ENCODE data around the gene ZNF30. TPM values are rescaled to one million over a fixed set of nuclear protein-coding genes. Genes with fewer than 3 reads are reported as not detected.
"Not testable (repeated sequence)": the region's sequence is repeated elsewhere in the genome, so short reads cannot be mapped to it uniquely, and the experiment has no call there.

The ZNF30 gene
- total and polyA plus RNA-seq, 2 of the 4 experiments (the other 2 are of a cell fraction) = 1.3 to 2.9 TPM

DNA sequence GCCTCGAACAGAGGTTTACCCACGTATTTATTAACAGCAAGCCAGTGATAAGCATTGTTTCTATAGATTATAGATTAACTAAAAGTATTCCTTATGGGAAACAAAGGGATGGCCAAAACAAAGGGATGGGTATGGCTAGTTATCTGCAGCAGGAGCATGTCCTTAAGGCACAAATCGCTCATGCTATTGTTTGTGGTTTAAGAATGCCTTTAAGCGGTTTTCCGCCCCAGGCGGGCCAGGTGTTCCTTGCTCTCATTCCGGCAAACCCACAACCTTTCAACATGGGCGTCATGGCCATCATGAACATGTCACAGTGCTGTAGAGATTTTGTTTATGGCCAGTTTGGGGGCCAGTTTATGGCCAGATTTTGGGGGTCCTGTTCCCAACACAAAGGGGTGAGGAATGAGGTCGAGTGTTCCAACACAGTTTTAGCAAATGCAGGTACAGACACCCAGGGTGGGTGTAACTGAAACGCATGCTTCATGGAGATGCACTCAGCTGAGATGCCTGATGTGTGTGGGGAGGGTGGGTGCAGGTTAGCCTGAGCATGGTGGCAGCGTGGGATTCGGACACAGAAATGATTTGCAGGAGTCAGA lies 43.6 kb downstream of the ZNF30 start:
- DNase-seq; H3K4ac ChIP-seq (ENCODE audit: low read depth, low read length); POLR2A ChIA-PET (ENCODE audit: unreplicated experiment); H3K27ac ChIP-seq (ENCODE audit: insufficient read depth, low read length); H3K4me3 ChIP-seq (ENCODE audit: insufficient read depth, low read depth, low read length); H4K8ac ChIP-seq (ENCODE audit: low read depth in 2 of 2, low read length in 2 of 2); in situ Hi-C loops (cut with MboI; ENCODE audit: low sequenced_read_pairs); H4K5ac ChIP-seq (ENCODE audit: low read depth, low read length); H2BK5ac ChIP-seq (ENCODE audit: low read depth, low read length, poor library complexity, severe bottlenecking); H3K56ac ChIP-seq (ENCODE audit: extremely low read depth, insufficient read depth, low read length); H3K36me3 ChIP-seq (ENCODE audit: control insufficient read depth, insufficient read depth, low read length); H3K4me2 ChIP-seq (ENCODE audit: low read depth, low read length); H3K14ac ChIP-seq (replicated peaks; ENCODE audit: low read depth, low read length); H2AK5ac ChIP-seq (ENCODE audit: low read depth, low read length); H3K27me3 ChIP-seq (ENCODE audit: control insufficient read depth, insufficient read depth, low read length); H2AFZ ChIP-seq (replicated peaks; ENCODE audit: low read length, poor library complexity); CTCF ChIA-PET; H3K9me1 ChIP-seq (ENCODE audit: insufficient read depth, low read length); H3K18ac ChIP-seq (ENCODE audit: low read depth, low read length); H2BK120ac ChIP-seq (ENCODE audit: low read depth, low read length); H2BK20ac ChIP-seq (ENCODE audit: low read depth, low read length); H4K91ac ChIP-seq (ENCODE audit: insufficient read depth, low read depth, low read length); dilution Hi-C loops (cut with HindIII; ENCODE audit: low sequenced_read_pairs, unreplicated experiment); H3K9ac ChIP-seq (ENCODE audit: low read depth, low read length); intact Hi-C loops (cut with micrococcal nuclease); H2BK15ac ChIP-seq (ENCODE audit: low read depth, low read length); ATAC-seq (ENCODE audit: low read depth); H3K79me1 ChIP-seq (ENCODE audit: low read depth in 1 of 2, low read length in 2 of 2); H2AK9ac ChIP-seq (replicated peaks; ENCODE audit: low read depth, low read length, poor library complexity); BruUV-seq (replicated peaks); H3K4me1 ChIP-seq (ENCODE audit: control insufficient read depth, insufficient read depth, low read length); H3K23ac ChIP-seq (ENCODE audit: low read depth, low read length); H4K20me1 ChIP-seq (ENCODE audit: insufficient read depth, low read length): not testable (repeated sequence)
- no CpG with 5 or more reads among the region's 12 CpGs for WGBS, 2 experiments (ENCODE audit: extremely low coverage in 2 of 2, insufficient read length in 1 of 2)
- H3K9me3 ChIP-seq (ENCODE audit: control insufficient read depth, insufficient read depth, low read length) = peaks cover 10% of the 10 kb centered on the region
